HCT116 (cell line): Measurements from ENCODE around the gene EPHX1. TPM values are rescaled to one million over a fixed set of nuclear protein-coding genes. Genes with fewer than 3 reads are reported as not detected.

Experiments
- ATAC-seq: fragments of 200-7000 bp; cut with Tn5 transposase; 2 replicates; pipeline ENCODE4 v1.9.1; 2020; ENCODE audit warnings: mild to moderate bottlenecking, moderate library complexity
- BruUV-seq: library from RNA; stranded (reverse); fragments of 400-500 nt; replicated peaks from 2 replicates; lab custom pipeline; 2021; lab: Mats Ljungman, UMichigan
- CTCF ChIA-PET: fragments of 300-600 bp; sonication (Branson Sonifier 250); formaldehyde crosslinking; loops from one replicate; lab custom pipeline; 2021; ENCODE audit warnings: antibody characterized with exemption; lab: Charles Lee
- POLR2A ChIA-PET: fragments of 300-600, 350-600 bp; sonication (Branson Sonifier 250); formaldehyde crosslinking; loops from one replicate; lab custom pipeline; 2021; ENCODE audit warnings: antibody characterized with exemption; lab: Charles Lee
- RAD21 ChIA-PET, 2 experiments: fragments of 300-600 bp; sonication (Branson Sonifier 250); formaldehyde crosslinking; loops; one replicate each; lab custom pipeline; 2023; ENCODE audit warnings: low total read pairs in 2 of 2; ENCODE audit not compliant: uncharacterized antibody in 2 of 2, unreplicated experiment in 2 of 2, low non-redundant PET in 1 of 2; lab: Charles Lee
- DNase-seq: peaks from one replicate; pipeline ENCODE4 v3.0.0-alpha.2; 2010; ENCODE audit warnings: low read depth, low spot score
- H2AFZ ChIP-seq: fragments of 200-600 bp; shearing (Covaris generic), sonication (generic); 2 replicates; pipeline ENCODE4 v1.6.1; 2017; ENCODE audit warnings: low read depth, mixed run types, mixed read lengths, antibody characterized with exemption, low read length; ENCODE audit not compliant: poor library complexity, severe bottlenecking
- H3K27ac ChIP-seq: 2 replicates; pipeline ENCODE4 v1.5.1; 2012; ENCODE audit warnings: low read depth, low read length
- H3K27me3 ChIP-seq: fragments of 200-600 bp; sonication (generic); 2 replicates; pipeline ENCODE4 v1.6.1; 2016; ENCODE audit warnings: mixed run types, low read length, mixed read lengths; ENCODE audit not compliant: insufficient read depth
- H3K36me3 ChIP-seq, 2 experiments: fragments of 200-500 bp in 1 of 2; fragments of 200-600 bp in 1 of 2; sonication (Bioruptor generic) in 1 of 2; sonication (generic) in 1 of 2; 2 replicates each; pipeline versions ENCODE4 v1.5.1 to v1.6.1; 2014 to 2016; ENCODE audit warnings: low read length in 2 of 2, inconsistent platforms in 1 of 2, mixed read lengths in 1 of 2, mixed run types in 1 of 2; ENCODE audit not compliant: insufficient read depth in 2 of 2, control insufficient read depth in 1 of 2
- H3K4me1 ChIP-seq, 2 experiments: fragments of 200-600 bp in 1 of 2; sonication (generic) in 1 of 2; 2 replicates each; pipeline versions ENCODE4 v1.5.1 to v1.6.1; 2012 to 2017; ENCODE audit warnings: low read length in 2 of 2, inconsistent platforms in 1 of 2, mild to moderate bottlenecking in 1 of 2, mixed read lengths in 1 of 2, mixed run types in 1 of 2, moderate library complexity in 1 of 2; ENCODE audit not compliant: insufficient read depth in 2 of 2, control insufficient read depth in 1 of 2
- H3K4me2 ChIP-seq: fragments of 200-600 bp; sonication (generic); 2 replicates; pipeline ENCODE4 v1.6.1; 2017; ENCODE audit warnings: mixed run types, low read length, mixed read lengths
- H3K4me3 ChIP-seq, 2 experiments: fragments of 200-600 bp in 1 of 2; sonication (generic) in 1 of 2; replicated peaks in 1 of 2; 2 replicates each; pipeline ENCODE4 v1.5.1; 2011 to 2016; ENCODE audit warnings: low read length in 2 of 2, control low read depth in 1 of 2, low read depth in 1 of 2, mild to moderate bottlenecking in 1 of 2, mixed read lengths in 1 of 2, mixed run types in 1 of 2
- H3K79me2 ChIP-seq: fragments of 200-600 bp; sonication (generic); 2 replicates; pipeline ENCODE4 v1.6.1; 2017; ENCODE audit warnings: mild to moderate bottlenecking, mixed run types, low read length, moderate library complexity, mixed read lengths; ENCODE audit not compliant: insufficient read depth
- H3K9ac ChIP-seq: fragments of 200-600 bp; sonication (generic); 2 replicates; pipeline ENCODE4 v1.6.1; 2016; ENCODE audit warnings: low read length, mixed read lengths
- H3K9me2 ChIP-seq: fragments of 200-600 bp; sonication (generic), shearing (Covaris generic); 2 replicates; pipeline ENCODE4 v1.6.1; 2017; ENCODE audit warnings: mixed run types, mild to moderate bottlenecking, moderate library complexity; ENCODE audit not compliant: insufficient read depth
- H3K9me3 ChIP-seq, 2 experiments: fragments of 200-500 bp in 1 of 2; fragments of 200-600 bp in 1 of 2; sonication (Bioruptor generic) in 1 of 2; sonication (generic) in 1 of 2; 2 replicates each; pipeline ENCODE4 v1.6.1; 2014 to 2017; ENCODE audit warnings: low read length in 2 of 2, mixed read lengths in 2 of 2, inconsistent platforms in 1 of 2, low read depth in 1 of 2, mild to moderate bottlenecking in 1 of 2, mixed run types in 1 of 2, moderate library complexity in 1 of 2; ENCODE audit not compliant: control insufficient read depth in 1 of 2, insufficient read depth in 1 of 2
- H4K20me1 ChIP-seq: fragments of 200-600 bp; sonication (generic), shearing (Covaris generic); 2 replicates; pipeline ENCODE4 v1.6.1; 2017; ENCODE audit warnings: mixed run types, mild to moderate bottlenecking, moderate library complexity; ENCODE audit not compliant: insufficient read depth
- CEBPB ChIP-seq: IDR thresholded peaks from 2 replicates; pipeline ENCODE4 v1.6.1; 2012; ENCODE audit warnings: low read depth
- EZH2 ChIP-seq: fragments of 200-600 bp; sonication (generic); IDR thresholded peaks from 2 replicates; pipeline ENCODE4 v1.6.1; 2017; ENCODE audit warnings: antibody characterized with exemption, mixed run types
- EZH2phosphoT487 ChIP-seq: fragments of 200-600 bp; IDR thresholded peaks from 2 replicates; pipeline ENCODE4 v1.6.1; 2018; ENCODE audit warnings: antibody characterized with exemption, borderline replicate concordance
- JUND ChIP-seq: IDR thresholded peaks from 2 replicates; pipeline ENCODE4 v1.6.1; 2012
- POLR2A ChIP-seq: IDR thresholded peaks from 2 replicates; pipeline ENCODE4 v1.7.0; 2011; ENCODE audit warnings: borderline replicate concordance; ENCODE audit not compliant: insufficient read depth, insufficient read length; ENCODE audit errors: extremely low read depth
- POLR2AphosphoS5 ChIP-seq: IDR thresholded peaks from 2 replicates; pipeline ENCODE4 v1.6.1; 2011; ENCODE audit warnings: mild to moderate bottlenecking, low read depth, low read length, moderate library complexity
- SIN3A ChIP-seq: IDR thresholded peaks from 2 replicates; pipeline ENCODE4 v1.6.1; 2012; ENCODE audit warnings: low read depth
- SP1 ChIP-seq: IDR thresholded peaks from 2 replicates; pipeline ENCODE4 v1.6.1; 2012; ENCODE audit warnings: low read depth
- SRF ChIP-seq: IDR thresholded peaks from 2 replicates; pipeline ENCODE4 v1.6.1; 2012; ENCODE audit warnings: low read depth
- ZFX ChIP-seq: fragments of 450-650 bp; IDR thresholded peaks from 2 replicates; pipeline ENCODE4 v1.6.1; 2017
- intact Hi-C: fragments of 100-400 bp; cut with micrococcal nuclease; formaldehyde crosslinking; loops from 2 replicates; pipeline ENCODE4 v1.10.0; 2022
- total RNA-seq: library from RNA; stranded (reverse); gene quantifications from one replicate; pipeline ENCODE4 v1.2.1, GENCODE V29; 2021; ENCODE audit not compliant: unreplicated experiment
- TF ChIP-seq, protein P1 (sequence below), 3 experiments: fragments of 200-600 bp in 1 of 3; sonication (generic) in 1 of 3; IDR thresholded peaks in 2 of 3; conservative IDR thresholded peaks in 1 of 3; 2 replicates each; pipeline ENCODE4 v1.5.1; 2012 to 2017; ENCODE audit warnings: low read depth in 2 of 3, low read length in 2 of 3, antibody characterized with exemption in 1 of 3, borderline replicate concordance in 1 of 3, control low read depth in 1 of 3, mild to moderate bottlenecking in 1 of 3, mixed read lengths in 1 of 3, mixed run types in 1 of 3, moderate library complexity in 1 of 3; ENCODE audit not compliant: insufficient read depth in 1 of 3
- TF ChIP-seq, protein P2 (sequence below): IDR thresholded peaks from 2 replicates; pipeline ENCODE4 v1.6.1; 2012; ENCODE audit warnings: low read depth

Gene EPHX1
- total RNA-seq, 1 experiment from 2014 or later, result 44.6 TPM

- no peak overlapping the region for H3K9ac ChIP-seq
- peaks cover 0 to 4% of the 10 kb centered on the region in 2 experiments; a peak in 2 of 4 replicates for H3K36me3 ChIP-seq
- no peak overlapping the region for H2AFZ ChIP-seq
- no peaks in the 10 kb centered on the region for H3K9me2 ChIP-seq
- no peak for ATAC-seq
- no peaks in the 10 kb centered on the region for H4K20me1 ChIP-seq
- H3K9me3 ChIP-seq, result no peaks in the 10 kb centered on the region
- 0 out of 4 replicates have a peak, but pooled peaks cover 0 to 3% of the 10 kb centered on the region in 2 experiments for H3K4me1 ChIP-seq
- intact Hi-C loops, result loop anchor here (10.0 kb wide), 2 partner anchors 125 to 295 kb away; no protein-coding TSS in a partner anchor
- CTCF ChIA-PET, result no interaction called here
- TF ChIP-seq, protein P1, sequence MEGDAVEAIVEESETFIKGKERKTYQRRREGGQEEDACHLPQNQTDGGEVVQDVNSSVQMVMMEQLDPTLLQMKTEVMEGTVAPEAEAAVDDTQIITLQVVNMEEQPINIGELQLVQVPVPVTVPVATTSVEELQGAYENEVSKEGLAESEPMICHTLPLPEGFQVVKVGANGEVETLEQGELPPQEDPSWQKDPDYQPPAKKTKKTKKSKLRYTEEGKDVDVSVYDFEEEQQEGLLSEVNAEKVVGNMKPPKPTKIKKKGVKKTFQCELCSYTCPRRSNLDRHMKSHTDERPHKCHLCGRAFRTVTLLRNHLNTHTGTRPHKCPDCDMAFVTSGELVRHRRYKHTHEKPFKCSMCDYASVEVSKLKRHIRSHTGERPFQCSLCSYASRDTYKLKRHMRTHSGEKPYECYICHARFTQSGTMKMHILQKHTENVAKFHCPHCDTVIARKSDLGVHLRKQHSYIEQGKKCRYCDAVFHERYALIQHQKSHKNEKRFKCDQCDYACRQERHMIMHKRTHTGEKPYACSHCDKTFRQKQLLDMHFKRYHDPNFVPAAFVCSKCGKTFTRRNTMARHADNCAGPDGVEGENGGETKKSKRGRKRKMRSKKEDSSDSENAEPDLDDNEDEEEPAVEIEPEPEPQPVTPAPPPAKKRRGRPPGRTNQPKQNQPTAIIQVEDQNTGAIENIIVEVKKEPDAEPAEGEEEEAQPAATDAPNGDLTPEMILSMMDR (IDR thresholded peaks at IDR 0.05 in 2 of 3, conservative IDR thresholded peaks at IDR 0.05 in 1 of 3; ENCODE audit: borderline replicate concordance in 1 of 3, insufficient read depth in 1 of 3, low read depth in 2 of 3, low read length in 2 of 3), result no peak
- TF ChIP-seq SRF (no peak), JUND (no peak), POLR2A (no peak), ZFX (no peak), CEBPB (no peak), EZH2 (no peak), SIN3A (no peak), POLR2AphosphoS5 (no peak), EZH2phosphoT487 (no peak), SP1 (no peak)
- TF ChIP-seq, protein P2, sequence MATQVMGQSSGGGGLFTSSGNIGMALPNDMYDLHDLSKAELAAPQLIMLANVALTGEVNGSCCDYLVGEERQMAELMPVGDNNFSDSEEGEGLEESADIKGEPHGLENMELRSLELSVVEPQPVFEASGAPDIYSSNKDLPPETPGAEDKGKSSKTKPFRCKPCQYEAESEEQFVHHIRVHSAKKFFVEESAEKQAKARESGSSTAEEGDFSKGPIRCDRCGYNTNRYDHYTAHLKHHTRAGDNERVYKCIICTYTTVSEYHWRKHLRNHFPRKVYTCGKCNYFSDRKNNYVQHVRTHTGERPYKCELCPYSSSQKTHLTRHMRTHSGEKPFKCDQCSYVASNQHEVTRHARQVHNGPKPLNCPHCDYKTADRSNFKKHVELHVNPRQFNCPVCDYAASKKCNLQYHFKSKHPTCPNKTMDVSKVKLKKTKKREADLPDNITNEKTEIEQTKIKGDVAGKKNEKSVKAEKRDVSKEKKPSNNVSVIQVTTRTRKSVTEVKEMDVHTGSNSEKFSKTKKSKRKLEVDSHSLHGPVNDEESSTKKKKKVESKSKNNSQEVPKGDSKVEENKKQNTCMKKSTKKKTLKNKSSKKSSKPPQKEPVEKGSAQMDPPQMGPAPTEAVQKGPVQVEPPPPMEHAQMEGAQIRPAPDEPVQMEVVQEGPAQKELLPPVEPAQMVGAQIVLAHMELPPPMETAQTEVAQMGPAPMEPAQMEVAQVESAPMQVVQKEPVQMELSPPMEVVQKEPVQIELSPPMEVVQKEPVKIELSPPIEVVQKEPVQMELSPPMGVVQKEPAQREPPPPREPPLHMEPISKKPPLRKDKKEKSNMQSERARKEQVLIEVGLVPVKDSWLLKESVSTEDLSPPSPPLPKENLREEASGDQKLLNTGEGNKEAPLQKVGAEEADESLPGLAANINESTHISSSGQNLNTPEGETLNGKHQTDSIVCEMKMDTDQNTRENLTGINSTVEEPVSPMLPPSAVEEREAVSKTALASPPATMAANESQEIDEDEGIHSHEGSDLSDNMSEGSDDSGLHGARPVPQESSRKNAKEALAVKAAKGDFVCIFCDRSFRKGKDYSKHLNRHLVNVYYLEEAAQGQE, result no peak
- no peak overlapping the region for H3K27ac ChIP-seq
- H3K27me3 ChIP-seq, result no peaks in the 10 kb centered on the region
- DNase-seq, result no peak
- no peak overlapping the region for H3K4me3 ChIP-seq
- RAD21 ChIA-PET, result no interaction called here
- POLR2A ChIA-PET, result no interaction called here
- no peaks in the 10 kb centered on the region for H3K79me2 ChIP-seq
- BruUV-seq, result no TSS peak
- no peak overlapping the region for H3K4me2 ChIP-seq
Measured at GRCh38 chr1:225849925-225850324, 40.0 kb downstream of the EPHX1 start.
